Mesenchymal stem cell (in vitro differentiated cells and primary cell): ENCODE results near the gene MAFG.
"Not testable (repeated sequence)": the region's sequence is repeated elsewhere in the genome, so short reads cannot be mapped to it uniquely, and the experiment has no call there.

ENCODE experiments used
- DNase-seq: peaks from one replicate; pipeline ENCODE4 v3.0.0-alpha.2; 2013
- H2AFZ ChIP-seq: one replicate; pipeline ENCODE4 v1.6.1; 2013; ENCODE audit warnings: low read depth, mild to moderate bottlenecking, control low read depth, inconsistent platforms, low read length, moderate library complexity
- H2AK5ac ChIP-seq: 2 replicates; pipeline ENCODE4 v1.6.1; 2013; ENCODE audit warnings: low read length, moderate library complexity, mild to moderate bottlenecking, inconsistent platforms; ENCODE audit not compliant: severe bottlenecking
- H2BK120ac ChIP-seq: one replicate; pipeline ENCODE4 v1.6.1; 2013; ENCODE audit warnings: low read depth, mild to moderate bottlenecking, inconsistent platforms, low read length, moderate library complexity
- H2BK12ac ChIP-seq, 2 experiments: one replicate each; pipeline ENCODE4 v1.6.1; 2013; ENCODE audit warnings: inconsistent platforms in 2 of 2, low read length in 2 of 2, mild to moderate bottlenecking in 2 of 2, moderate library complexity in 2 of 2, control low read depth in 1 of 2
- H2BK15ac ChIP-seq: one replicate; pipeline ENCODE4 v1.6.1; 2013; ENCODE audit warnings: mild to moderate bottlenecking, low read depth, inconsistent platforms; ENCODE audit not compliant: poor library complexity, severe bottlenecking
- H2BK5ac ChIP-seq: 2 replicates; pipeline ENCODE4 v1.6.1; 2013; ENCODE audit warnings: low read depth, mild to moderate bottlenecking, low read length, control low read depth, inconsistent platforms; ENCODE audit not compliant: poor library complexity, severe bottlenecking
- H3K14ac ChIP-seq, 2 experiments: one replicate each; pipeline ENCODE4 v1.6.1; 2013; ENCODE audit warnings: inconsistent platforms in 2 of 2, low read length in 2 of 2, control low read depth in 1 of 2, mild to moderate bottlenecking in 1 of 2, moderate library complexity in 1 of 2
- H3K18ac ChIP-seq, 2 experiments: one replicate each; pipeline ENCODE4 v1.6.1; 2013; ENCODE audit warnings: inconsistent platforms in 2 of 2, low read length in 2 of 2, control low read depth in 1 of 2, low read depth in 1 of 2, mild to moderate bottlenecking in 1 of 2
- H3K23ac ChIP-seq, 2 experiments: one replicate each; pipeline ENCODE4 v1.6.1; 2013; ENCODE audit warnings: inconsistent platforms in 2 of 2, low read length in 2 of 2, mild to moderate bottlenecking in 2 of 2, moderate library complexity in 2 of 2, control low read depth in 1 of 2
- H3K27ac ChIP-seq: 2 replicates; pipeline ENCODE4 v1.5.1; 2013; ENCODE audit warnings: mild to moderate bottlenecking, moderate library complexity, low read length, control low read depth, inconsistent platforms; ENCODE audit not compliant: poor library complexity, severe bottlenecking
- H3K27me3 ChIP-seq, 2 experiments: 2 replicates each; pipeline versions ENCODE4 v1.6.1 to v1.7.0; 2013; ENCODE audit warnings: low read length in 2 of 2, mild to moderate bottlenecking in 2 of 2, moderate library complexity in 2 of 2, control low read depth in 1 of 2, inconsistent platforms in 1 of 2; ENCODE audit not compliant: control insufficient read depth in 1 of 2, insufficient read depth in 1 of 2
- H3K36me3 ChIP-seq, 2 experiments: 2 replicates each; pipeline versions ENCODE4 v1.6.1 to v1.7.0; 2013; ENCODE audit warnings: low read length in 2 of 2, control low read depth in 1 of 2, inconsistent platforms in 1 of 2, low read depth in 1 of 2, mild to moderate bottlenecking in 1 of 2; ENCODE audit not compliant: insufficient read depth in 2 of 2, control insufficient read depth in 1 of 2
- H3K4ac ChIP-seq, 2 experiments: one replicate each; pipeline ENCODE4 v1.6.1; 2013; ENCODE audit warnings: inconsistent platforms in 2 of 2, low read length in 2 of 2, mild to moderate bottlenecking in 2 of 2, moderate library complexity in 2 of 2, control low read depth in 1 of 2, low read depth in 1 of 2
- H3K4me1 ChIP-seq: 2 replicates; pipeline ENCODE4 v1.6.1; 2013; ENCODE audit warnings: low read depth, low read length, control low read depth; ENCODE audit not compliant: control insufficient read depth, insufficient read depth
- H3K4me2 ChIP-seq: 2 replicates; pipeline ENCODE4 v1.6.1; 2013; ENCODE audit warnings: low read length, mild to moderate bottlenecking, inconsistent platforms; ENCODE audit not compliant: poor library complexity, severe bottlenecking
- H3K4me3 ChIP-seq, 2 experiments: 2 replicates each; pipeline versions ENCODE4 v1.5.1 to v1.7.0; 2013; ENCODE audit warnings: low read length in 2 of 2, mild to moderate bottlenecking in 2 of 2, control low read depth in 1 of 2, low read depth in 1 of 2; ENCODE audit not compliant: insufficient read depth in 1 of 2
- H3K79me1 ChIP-seq: replicated peaks from 2 replicates; pipeline ENCODE4 v1.6.1; 2013; ENCODE audit warnings: mild to moderate bottlenecking, control low read depth, low read length, inconsistent platforms; ENCODE audit not compliant: poor library complexity, severe bottlenecking
- H3K9ac ChIP-seq: 2 replicates; pipeline ENCODE4 v1.7.0; 2013; ENCODE audit warnings: mild to moderate bottlenecking, low read length, moderate library complexity
- H3K9me3 ChIP-seq: 2 replicates; pipeline ENCODE4 v1.7.0; 2013; ENCODE audit warnings: mild to moderate bottlenecking, low read length; ENCODE audit not compliant: control insufficient read depth
- H4K8ac ChIP-seq: one replicate; pipeline ENCODE4 v1.6.1; 2013; ENCODE audit warnings: inconsistent platforms, mild to moderate bottlenecking, low read length, moderate library complexity
- H4K91ac ChIP-seq: one replicate; pipeline ENCODE4 v1.6.1; 2013; ENCODE audit warnings: mild to moderate bottlenecking, low read length, inconsistent platforms
- WGBS: methylation state at CpG from one replicate; pipeline ENCODE4 v1.1.7; 2013; ENCODE audit warnings: mixed read lengths; 5-methylcytosine and 5-hydroxymethylcytosine counted together

Gene MAFG

DNA sequence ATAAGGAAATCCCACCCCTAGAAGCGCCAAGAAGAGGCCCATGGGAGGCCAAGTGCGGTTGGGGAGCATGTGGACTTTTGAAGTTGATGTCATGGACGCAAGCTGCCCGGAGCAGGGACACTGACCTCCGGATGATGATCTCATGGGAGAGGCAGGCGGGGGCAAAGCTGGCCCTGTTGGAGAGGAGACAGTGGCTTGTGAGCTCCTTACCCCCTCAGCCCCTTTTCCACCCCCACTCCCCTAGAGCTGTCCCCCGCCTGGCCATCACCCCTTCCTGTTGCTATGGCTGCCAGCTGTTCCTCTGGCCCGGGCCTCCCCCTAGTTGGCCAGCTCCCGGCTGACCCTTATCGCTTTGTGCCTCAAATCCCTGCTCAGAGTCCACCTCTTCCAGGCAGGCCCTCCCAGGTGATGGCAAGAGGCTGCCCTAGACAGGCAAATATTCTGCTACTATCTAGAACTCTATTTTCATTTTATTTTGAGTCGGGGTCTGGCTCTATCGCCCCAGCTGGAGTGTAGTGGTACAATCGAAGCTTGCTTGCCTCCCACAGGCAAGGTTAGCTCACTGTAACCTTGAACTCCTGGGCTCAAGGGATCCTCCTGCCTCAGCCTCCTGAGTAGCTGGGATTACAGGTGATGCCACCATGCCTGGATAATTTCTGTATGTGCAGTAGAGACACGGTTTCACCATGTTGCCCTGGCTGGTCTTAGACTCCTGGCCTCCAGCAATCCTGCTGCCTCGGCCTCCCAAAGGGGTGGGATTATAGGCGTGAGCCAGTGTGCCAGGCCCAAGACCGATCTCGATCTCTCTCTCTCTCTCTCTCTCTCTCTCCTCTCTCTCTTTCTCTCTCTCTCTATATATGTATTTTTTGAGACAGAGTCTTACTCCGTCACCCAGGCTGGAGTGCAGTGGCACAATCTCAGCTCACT, 26.9 kb upstream of the MAFG start:
- no peak overlapping the region for H3K27ac ChIP-seq
- peaks cover 15% of the 10 kb centered on the region for H3K4me1 ChIP-seq
- H3K4me3 ChIP-seq = no peak overlapping the region
- H3K27me3 ChIP-seq = peaks cover 16 to 61% of the 10 kb centered on the region in 2 experiments
- no peak for DNase-seq
- H2AFZ ChIP-seq = no peak overlapping the region
- H2BK15ac ChIP-seq = no peak overlapping the region
- no peak overlapping the region for H2BK120ac ChIP-seq
- no peak overlapping the region for H3K4ac ChIP-seq
- no peak overlapping the region for H2AK5ac ChIP-seq
- no peak overlapping the region for H4K8ac ChIP-seq
- WGBS = 92% methylated on average over 14 of the region's 19 CpGs
- H2BK5ac ChIP-seq = no peak overlapping the region
- H3K23ac ChIP-seq = no peak overlapping the region
- H3K9me3 ChIP-seq = no peaks in the 10 kb centered on the region
- no peak overlapping the region for H2BK12ac ChIP-seq
- H3K18ac ChIP-seq = peak overlapping the region in 1 of 2 experiments; percentile 38
- H3K14ac ChIP-seq = no peak overlapping the region
- no peak overlapping the region for H3K9ac ChIP-seq
- no peak overlapping the region for H4K91ac ChIP-seq
- no peaks in the 10 kb centered on the region for H3K79me1 ChIP-seq
- no peaks in the 10 kb centered on the region for H3K36me3 ChIP-seq
- H3K4me2 ChIP-seq = no peak overlapping the region

- H3K4me2 ChIP-seq, H2BK5ac ChIP-seq, H2AK5ac ChIP-seq, H3K14ac ChIP-seq, H2BK120ac ChIP-seq, H2AFZ ChIP-seq, H3K79me1 ChIP-seq, H3K27ac ChIP-seq, H3K18ac ChIP-seq, H3K36me3 ChIP-seq, H3K9ac ChIP-seq, H3K4me3 ChIP-seq, H2BK15ac ChIP-seq, H3K4ac ChIP-seq, H3K9me3 ChIP-seq, DNase-seq, H4K91ac ChIP-seq, H3K23ac ChIP-seq, H2BK12ac ChIP-seq, H4K8ac ChIP-seq: not testable (repeated sequence)
- peaks cover 13% of the 10 kb centered on the region for H3K4me1 ChIP-seq
- WGBS = 77% methylated on average over 5 of the region's 5 CpGs
- H3K27me3 ChIP-seq = peaks cover 7 to 51% of the 10 kb centered on the region in 2 experiments
Measured at GRCh38 chr17:81953443-81953842, 25.9 kb upstream of the MAFG start.

GRCh38 chr17:81952792-81953228, 25.3 kb upstream of the MAFG start:
- Histone ChIP-seq H3K79me1 (no peaks in the 10 kb centered on the region), H3K4me3 (no peak overlapping the region), H3K27ac (no peak overlapping the region), H3K14ac (no peak overlapping the region), H4K8ac (peak overlapping the region; percentile 21), H3K36me3 (no peaks in the 10 kb centered on the region), H2BK12ac (no peak overlapping the region), H2AFZ (no peak overlapping the region), H2AK5ac (no peak overlapping the region), H3K4me1 (peaks cover 13% of the 10 kb centered on the region), H3K4ac (no peak overlapping the region), H3K27me3 (peaks cover 1 to 45% of the 10 kb centered on the region in 2 experiments), H2BK120ac (no peak overlapping the region), H3K9me3 (no peaks in the 10 kb centered on the region), H2BK15ac (no peak overlapping the region), H3K23ac (no peak overlapping the region), H3K18ac (no peak overlapping the region), H3K9ac (no peak overlapping the region), H2BK5ac (no peak overlapping the region), H3K4me2 (no peak overlapping the region), H4K91ac (no peak overlapping the region)
- DNase-seq = no peak
- 89% methylated on average over 16 of the region's 16 CpGs for WGBS

- no peak overlapping the region for H2BK120ac ChIP-seq
- H2BK12ac ChIP-seq = no peak overlapping the region
- H3K4me2 ChIP-seq = no peak overlapping the region
- no peak overlapping the region for H3K27ac ChIP-seq
- no peak overlapping the region for H2AFZ ChIP-seq
- DNase-seq = no peak
- 71% methylated on average over 10 of the region's 13 CpGs for WGBS
- H3K14ac ChIP-seq = no peak overlapping the region
- H3K79me1 ChIP-seq = no peaks in the 10 kb centered on the region
- no peak overlapping the region for H2AK5ac ChIP-seq
- no peak overlapping the region for H2BK15ac ChIP-seq
- H3K9ac ChIP-seq = no peak overlapping the region
- no peak overlapping the region for H4K8ac ChIP-seq
- peaks cover 13% of the 10 kb centered on the region for H3K4me1 ChIP-seq
- H3K18ac ChIP-seq = no peak overlapping the region
- H3K23ac ChIP-seq = no peak overlapping the region
- no peak overlapping the region for H4K91ac ChIP-seq
- H3K4ac ChIP-seq = no peak overlapping the region
- H3K9me3 ChIP-seq = no peaks in the 10 kb centered on the region
- no peak overlapping the region for H2BK5ac ChIP-seq
- peaks cover 0 to 43% of the 10 kb centered on the region in 2 experiments for H3K27me3 ChIP-seq
- no peaks in the 10 kb centered on the region for H3K36me3 ChIP-seq
- no peak overlapping the region for H3K4me3 ChIP-seq
Measured at GRCh38 chr17:81951785-81952684, 24.5 kb upstream of the MAFG start.
